Stomach (tissue), 9 donors: ENCODE results near the gene WNT9B. TPM values are rescaled to one million over a fixed set of nuclear protein-coding genes. Genes with fewer than 3 reads are reported as not detected.

Source experiments
- DNase-seq, 2 donors: peaks; one replicate each; pipeline versions ENCODE4 v3.0.0 to v3.0.0-alpha.2; 2013 to 2019
- H3K27ac ChIP-seq, 5 donors: fragments of 200-600 bp in 4 of 5; sonication (generic) in 4 of 5; one replicate each; pipeline ENCODE4 v1.5.1; 2013 to 2019; ENCODE audit warnings: mild to moderate bottlenecking in 1 of 5, moderate library complexity in 1 of 5
- H3K27me3 ChIP-seq, 3 donors: fragments of 200-600 bp; sonication (generic); one replicate each; pipeline ENCODE4 v1.5.1; 2017 to 2019; ENCODE audit warnings: mixed run types in 1 of 3
- H3K36me3 ChIP-seq, 4 donors: fragments of 200-600 bp; sonication (generic); 1 replicate in 3 of 4; 2 replicates in 1 of 4; pipeline ENCODE4 v1.5.1; 2016 to 2019
- H3K4me1 ChIP-seq, 4 donors: fragments of 200-600 bp; sonication (generic); one replicate each; pipeline ENCODE4 v1.5.1; 2016 to 2019
- H3K4me3 ChIP-seq, 4 donors: fragments of 200-600 bp; sonication (generic) in 3 of 4; one replicate each; pipeline ENCODE4 v1.5.1; 2016 to 2019; ENCODE audit warnings: mild to moderate bottlenecking in 1 of 4
- H3K9me3 ChIP-seq, 4 donors: fragments of 200-600 bp; sonication (generic); one replicate each; pipeline ENCODE4 v1.5.1; 2016 to 2019
- EP300 ChIP-seq: sonication (generic); formaldehyde crosslinking; IDR thresholded peaks from one replicate; pipeline ENCODE4 v1.6.1; 2017; ENCODE audit warnings: antibody characterized with exemption
- POLR2A ChIP-seq, 4 donors: fragments of 450-650 bp; IDR thresholded peaks; one replicate each; pipeline ENCODE4 v1.6.1; 2016; ENCODE audit warnings: antibody characterized with exemption in 4 of 4, control low read depth in 2 of 4, mild to moderate bottlenecking in 1 of 4, moderate library complexity in 1 of 4
- POLR2AphosphoS5 ChIP-seq, 3 donors: sonication (generic); formaldehyde crosslinking; IDR thresholded peaks; one replicate each; pipeline ENCODE4 v1.6.1; 2016; ENCODE audit warnings: antibody characterized with exemption in 3 of 3
- whole genome bisulfite sequencing, 5 donors: extraction: QIAGEN DNeasy Blood & Tissue Kit in 3 of 5; methylation state at CpG; one replicate each; pipeline versions ENCODE4 v1.1.5 to v1.1.7; 2013 to 2018; 5-methylcytosine and 5-hydroxymethylcytosine counted together
- intact Hi-C: fragments of 100-400 bp; cut with DNase I; formaldehyde crosslinking; loops from one replicate; pipeline ENCODE4 v1.15.1; 2023; ENCODE audit warnings: low total_unique reads
- polyA plus RNA-seq, 3 donors: library from polyadenylated mRNA; stranded (reverse); fragments of 200-250 nt; gene quantifications; one replicate each; pipeline ENCODE4 v1.2.3, GENCODE V29; 2013
- total RNA-seq, 5 donors: library from RNA; depleted of rRNA; stranded (reverse); fragments of >200 nt; gene quantifications; one replicate each; pipeline versions ENCODE4 v1.1.0 to v1.2.3, GENCODE V29; 2014 to 2016
- TF ChIP-seq, protein P1 (sequence below), 7 experiments: fragments of 450-650 bp in 4 of 7; fragments of 200-600 bp in 3 of 7; sonication (generic) in 3 of 7; IDR thresholded peaks; one replicate each; pipeline ENCODE4 v1.5.1; 2016 to 2019; ENCODE audit warnings: antibody characterized with exemption in 7 of 7, control low read depth in 2 of 7, mild to moderate bottlenecking in 1 of 7
- donor health status: healthy with polysubstance abuse.
- donor health status: Bipolar disorder and iron deficiency.
- donor health status: healthy.

The WNT9B gene
- total and polyA plus RNA-seq, 8 donors, result 0.05 TPM; not detected in 7

GRCh38 chr17:46879101-46879500 is 27.7 kb downstream of the WNT9B start:
- no peak for DNase-seq
- Histone ChIP-seq H3K4me1 (peaks cover 0 to 19% (median 2%) of the 10 kb centered on the region in 4 donors), H3K36me3 (no peaks in the 10 kb centered on the region), H3K27me3 (peaks cover 0 to 9% (median 5%) of the 10 kb centered on the region in 3 donors), H3K9me3 (no peaks in the 10 kb centered on the region), H3K4me3 (no peak overlapping the region), H3K27ac (no peak overlapping the region)
- TF ChIP-seq, protein P1, sequence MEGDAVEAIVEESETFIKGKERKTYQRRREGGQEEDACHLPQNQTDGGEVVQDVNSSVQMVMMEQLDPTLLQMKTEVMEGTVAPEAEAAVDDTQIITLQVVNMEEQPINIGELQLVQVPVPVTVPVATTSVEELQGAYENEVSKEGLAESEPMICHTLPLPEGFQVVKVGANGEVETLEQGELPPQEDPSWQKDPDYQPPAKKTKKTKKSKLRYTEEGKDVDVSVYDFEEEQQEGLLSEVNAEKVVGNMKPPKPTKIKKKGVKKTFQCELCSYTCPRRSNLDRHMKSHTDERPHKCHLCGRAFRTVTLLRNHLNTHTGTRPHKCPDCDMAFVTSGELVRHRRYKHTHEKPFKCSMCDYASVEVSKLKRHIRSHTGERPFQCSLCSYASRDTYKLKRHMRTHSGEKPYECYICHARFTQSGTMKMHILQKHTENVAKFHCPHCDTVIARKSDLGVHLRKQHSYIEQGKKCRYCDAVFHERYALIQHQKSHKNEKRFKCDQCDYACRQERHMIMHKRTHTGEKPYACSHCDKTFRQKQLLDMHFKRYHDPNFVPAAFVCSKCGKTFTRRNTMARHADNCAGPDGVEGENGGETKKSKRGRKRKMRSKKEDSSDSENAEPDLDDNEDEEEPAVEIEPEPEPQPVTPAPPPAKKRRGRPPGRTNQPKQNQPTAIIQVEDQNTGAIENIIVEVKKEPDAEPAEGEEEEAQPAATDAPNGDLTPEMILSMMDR (IDR thresholded peaks at IDR 0.05), result no peak
- no peak for TF ChIP-seq POLR2AphosphoS5 (IDR thresholded peaks at IDR 0.05)
- TF ChIP-seq EP300, result no peak
- no peak for TF ChIP-seq POLR2A (IDR thresholded peaks at IDR 0.05)
- intact Hi-C loops, result no loop called here
- WGBS, 5 donors, result 74 to 85% (median 78%) methylated on average over 6 to 7 of the region's 7 CpGs

DNA sequence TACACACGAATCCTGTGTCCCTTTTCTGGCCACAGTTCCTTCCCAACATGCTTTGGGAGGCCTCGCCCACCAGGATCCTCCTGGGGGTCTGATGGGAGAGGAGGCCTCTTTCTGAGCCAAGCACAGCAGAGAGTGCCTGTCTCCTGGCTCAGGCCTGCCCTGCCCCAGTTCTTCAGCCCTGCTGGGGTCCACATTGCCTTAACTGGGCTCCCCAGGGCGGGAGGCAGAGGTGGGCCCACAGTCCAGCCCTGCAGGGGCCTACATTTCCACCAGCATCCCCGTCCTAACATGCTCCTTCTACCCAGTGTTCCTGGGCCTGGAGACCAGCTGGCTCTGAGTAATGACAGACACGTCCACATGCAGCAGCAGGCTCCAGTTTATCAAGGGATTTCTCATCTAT is 29.6 kb downstream of the WNT9B start:
- Histone ChIP-seq H3K9me3 (no peaks in the 10 kb centered on the region), H3K36me3 (no peaks in the 10 kb centered on the region), H3K27me3 (peaks cover 0 to 28% (median 9%) of the 10 kb centered on the region in 3 donors), H3K4me1 (peaks cover 0 to 19% (median 2%) of the 10 kb centered on the region in 4 donors), H3K27ac (no peak overlapping the region), H3K4me3 (no peak overlapping the region)
- 55 to 78% (median 72%) methylated on average over 3 to 5 of the region's 5 CpGs for WGBS, 5 donors
- no peak for TF ChIP-seq EP300
- no peak for TF ChIP-seq POLR2AphosphoS5 (IDR thresholded peaks at IDR 0.05)
- TF ChIP-seq, protein P1 (IDR thresholded peaks at IDR 0.05), result no peak
- no peak for TF ChIP-seq POLR2A (IDR thresholded peaks at IDR 0.05)
- DNase-seq, result no peak
- intact Hi-C loops, result no loop called here

DNA sequence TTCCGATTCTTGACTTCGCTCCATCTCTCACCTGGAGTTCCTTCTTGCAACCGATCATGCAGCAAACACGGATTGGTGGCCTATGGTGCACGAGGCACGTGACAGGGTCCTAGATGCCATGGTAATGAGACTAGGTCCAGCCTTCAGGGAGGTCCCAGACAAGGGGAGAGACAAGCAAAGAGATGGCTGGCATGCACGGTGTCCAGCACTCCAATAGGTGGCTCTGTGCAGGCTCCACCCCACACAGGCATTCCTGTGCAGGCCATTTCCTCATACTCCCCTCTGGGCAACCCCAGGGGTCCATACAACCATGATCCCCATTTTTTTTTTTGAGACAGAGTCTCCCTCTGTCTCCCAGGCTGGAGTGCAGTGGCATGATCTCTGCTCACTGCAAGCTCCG is 31.3 kb downstream of the WNT9B start:
- H3K27ac ChIP-seq, result no peak overlapping the region
- TF ChIP-seq POLR2A (IDR thresholded peaks at IDR 0.05) (no peak), POLR2AphosphoS5 (IDR thresholded peaks at IDR 0.05) (no peak), EP300 (no peak)
- TF ChIP-seq, protein P1 (IDR thresholded peaks at IDR 0.05), result no peak
- H3K36me3 ChIP-seq, result no peaks in the 10 kb centered on the region
- H3K4me1 ChIP-seq, result peaks cover 0 to 10% (median 0%) of the 10 kb centered on the region in 4 donors
- intact Hi-C loops, result no loop called here
- peaks cover 0 to 29% (median 9%) of the 10 kb centered on the region in 3 donors for H3K27me3 ChIP-seq
- H3K4me3 ChIP-seq, result no peak overlapping the region
- no peak for DNase-seq
- H3K9me3 ChIP-seq, result no peaks in the 10 kb centered on the region
- WGBS, 5 donors, result 82 to 88% (median 87%) methylated on average over 8 of the region's 8 CpGs

GRCh38 chr17:46883871-46884520 is 32.6 kb downstream of the WNT9B start:
- DNase-seq, result no peak

DNA sequence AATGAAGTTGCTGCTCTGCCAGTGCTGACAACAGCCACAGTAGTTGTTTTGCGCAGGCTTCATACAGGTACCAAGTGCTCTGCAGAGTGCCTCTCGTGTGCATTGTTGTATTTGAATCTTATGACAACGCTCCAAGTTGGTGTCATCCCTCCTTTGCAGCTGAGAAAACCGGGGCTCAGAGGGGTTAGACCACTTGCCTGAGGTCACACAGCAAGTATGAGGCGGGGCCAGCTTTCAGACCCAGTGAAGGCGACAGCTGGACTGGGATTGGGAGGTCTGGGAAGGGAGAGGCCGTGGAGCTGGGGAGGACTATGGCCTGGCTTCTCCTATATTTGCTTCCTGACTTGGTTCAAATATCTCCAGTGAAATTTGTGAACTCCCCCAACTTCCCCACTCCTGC is 33.2 kb downstream of the WNT9B start:
- no peak for DNase-seq
- H3K4me3 ChIP-seq, result no peak overlapping the region
- H3K27me3 ChIP-seq, result peaks cover 0 to 46% (median 9%) of the 10 kb centered on the region in 3 donors
- intact Hi-C loops, result no loop called here
- H3K4me1 ChIP-seq, result no peaks in the 10 kb centered on the region
- H3K27ac ChIP-seq, result no peak overlapping the region
- 73 to 87% (median 74%) methylated on average over 7 of the region's 7 CpGs for WGBS, 5 donors
- no peaks in the 10 kb centered on the region for H3K9me3 ChIP-seq
- H3K36me3 ChIP-seq, result no peaks in the 10 kb centered on the region
- no peak for TF ChIP-seq EP300
- TF ChIP-seq POLR2A (IDR thresholded peaks at IDR 0.05), result no peak
- no peak for TF ChIP-seq POLR2AphosphoS5 (IDR thresholded peaks at IDR 0.05)
- TF ChIP-seq, protein P1 (IDR thresholded peaks at IDR 0.05), result no peak

More at GRCh38 chr17:46883871-46884520, 32.6 kb downstream of the WNT9B start:
- Histone ChIP-seq H3K4me3 (no peak overlapping the region), H3K4me1 (no peaks in the 10 kb centered on the region), H3K27ac (no peak overlapping the region), H3K36me3 (no peaks in the 10 kb centered on the region), H3K9me3 (no peaks in the 10 kb centered on the region), H3K27me3 (peaks cover 0 to 40% (median 9%) of the 10 kb centered on the region in 3 donors)
- TF ChIP-seq POLR2AphosphoS5 (IDR thresholded peaks at IDR 0.05), result no peak
- 49 to 60% (median 54%) methylated on average over 14 to 19 of the region's 19 CpGs for WGBS, 5 donors
- intact Hi-C loops, result no loop called here
